Measurements from ENCODE around the gene SLC15A1. TPM values are rescaled to one million over a fixed set of nuclear protein-coding genes. Genes with fewer than 3 reads are reported as not detected.

SLC15A1 gene
- total and polyA plus RNA-seq, 8 donors: 0.15 to 9.9 (median 0.19) TPM; not detected in 5

DNA sequence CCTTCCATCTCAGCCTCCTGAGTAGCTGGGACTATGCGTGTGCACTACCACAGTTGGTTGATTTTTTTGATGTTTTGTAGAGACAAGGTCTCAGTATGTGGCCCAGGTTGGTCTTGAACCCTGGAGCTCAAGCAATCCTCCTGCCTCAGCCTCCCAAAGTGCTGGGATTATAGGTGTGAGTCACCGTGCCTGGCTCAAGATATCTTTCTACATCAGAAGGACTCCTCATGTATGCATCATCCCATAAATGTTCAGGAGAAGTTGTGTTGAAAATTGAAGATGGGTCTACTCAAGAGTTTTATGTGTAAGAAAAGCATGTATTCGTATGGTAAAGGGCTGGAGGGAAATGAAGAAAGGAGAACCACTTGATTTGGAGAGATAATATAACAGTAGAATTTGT is 103.8 kb downstream of the SLC15A1 start:
- TF ChIP-seq POLR2AphosphoS5 (IDR thresholded peaks at IDR 0.05) (no peak), POLR2A (IDR thresholded peaks at IDR 0.05) (no peak), EP300 (IDR thresholded peaks at IDR 0.05) (no peak)
- TF ChIP-seq, protein P1, sequence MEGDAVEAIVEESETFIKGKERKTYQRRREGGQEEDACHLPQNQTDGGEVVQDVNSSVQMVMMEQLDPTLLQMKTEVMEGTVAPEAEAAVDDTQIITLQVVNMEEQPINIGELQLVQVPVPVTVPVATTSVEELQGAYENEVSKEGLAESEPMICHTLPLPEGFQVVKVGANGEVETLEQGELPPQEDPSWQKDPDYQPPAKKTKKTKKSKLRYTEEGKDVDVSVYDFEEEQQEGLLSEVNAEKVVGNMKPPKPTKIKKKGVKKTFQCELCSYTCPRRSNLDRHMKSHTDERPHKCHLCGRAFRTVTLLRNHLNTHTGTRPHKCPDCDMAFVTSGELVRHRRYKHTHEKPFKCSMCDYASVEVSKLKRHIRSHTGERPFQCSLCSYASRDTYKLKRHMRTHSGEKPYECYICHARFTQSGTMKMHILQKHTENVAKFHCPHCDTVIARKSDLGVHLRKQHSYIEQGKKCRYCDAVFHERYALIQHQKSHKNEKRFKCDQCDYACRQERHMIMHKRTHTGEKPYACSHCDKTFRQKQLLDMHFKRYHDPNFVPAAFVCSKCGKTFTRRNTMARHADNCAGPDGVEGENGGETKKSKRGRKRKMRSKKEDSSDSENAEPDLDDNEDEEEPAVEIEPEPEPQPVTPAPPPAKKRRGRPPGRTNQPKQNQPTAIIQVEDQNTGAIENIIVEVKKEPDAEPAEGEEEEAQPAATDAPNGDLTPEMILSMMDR (IDR thresholded peaks at IDR 0.05): no peak
- Histone ChIP-seq H3K27ac (peak overlapping the region in 3 of 5 donors; percentile 57 to 75 (median 74)), H3K9me3 (no peaks in the 10 kb centered on the region), H3K27me3 (no peaks in the 10 kb centered on the region), H3K36me3 (no peaks in the 10 kb centered on the region), H3K4me1 (peaks cover 4 to 47% (median 21%) of the 10 kb centered on the region in 4 donors), H3K4me3 (no peak overlapping the region)
- intact Hi-C loops (cut with DNase I; ENCODE audit: low total_unique reads): no loop called here
- WGBS, 5 donors: 68 to 82% (median 74%) methylated on average over 3 of the region's 3 CpGs
- DNase-seq: no peak

DNA sequence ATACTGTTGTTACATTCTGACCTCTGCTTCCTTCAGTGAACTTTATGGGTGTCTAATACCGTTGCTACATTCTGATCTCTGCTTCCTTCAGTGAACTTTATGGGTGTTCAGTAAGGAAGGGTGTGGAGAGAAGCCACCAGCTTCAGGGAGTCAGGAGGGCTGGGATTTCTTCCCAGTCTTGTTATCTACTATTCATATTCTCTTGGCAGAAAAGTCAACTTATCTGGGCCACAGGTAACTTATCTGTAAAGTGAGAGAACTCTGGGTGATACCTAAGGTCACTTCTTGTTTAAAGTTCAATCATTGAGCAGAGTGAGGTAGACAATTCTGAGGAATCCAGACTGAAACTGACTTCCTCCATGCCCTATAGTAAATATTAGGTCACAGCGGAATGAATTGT is 104.3 kb downstream of the SLC15A1 start:
- TF ChIP-seq POLR2AphosphoS5 (IDR thresholded peaks at IDR 0.05): peak in 2 of 3 donors; percentile 27 to 56
- no peak for TF ChIP-seq EP300 (IDR thresholded peaks at IDR 0.05)
- TF ChIP-seq, protein P1 (IDR thresholded peaks at IDR 0.05): no peak
- TF ChIP-seq POLR2A (IDR thresholded peaks at IDR 0.05): no peak
- peaks cover 4 to 45% (median 18%) of the 10 kb centered on the region in 4 donors for H3K4me1 ChIP-seq
- DNase-seq: peak in 1 of 2 donors; percentile 70
- H3K27me3 ChIP-seq: no peaks in the 10 kb centered on the region
- H3K36me3 ChIP-seq: no peaks in the 10 kb centered on the region
- intact Hi-C loops (cut with DNase I; ENCODE audit: low total_unique reads): no loop called here
- WGBS, 5 donors: 28 to 52% (median 38%) methylated on average over 2 of the region's 2 CpGs
- H3K27ac ChIP-seq: peak overlapping the region in 2 of 5 donors; percentile 57 to 74
- H3K4me3 ChIP-seq: no peak overlapping the region
- H3K9me3 ChIP-seq: no peaks in the 10 kb centered on the region

DNA sequence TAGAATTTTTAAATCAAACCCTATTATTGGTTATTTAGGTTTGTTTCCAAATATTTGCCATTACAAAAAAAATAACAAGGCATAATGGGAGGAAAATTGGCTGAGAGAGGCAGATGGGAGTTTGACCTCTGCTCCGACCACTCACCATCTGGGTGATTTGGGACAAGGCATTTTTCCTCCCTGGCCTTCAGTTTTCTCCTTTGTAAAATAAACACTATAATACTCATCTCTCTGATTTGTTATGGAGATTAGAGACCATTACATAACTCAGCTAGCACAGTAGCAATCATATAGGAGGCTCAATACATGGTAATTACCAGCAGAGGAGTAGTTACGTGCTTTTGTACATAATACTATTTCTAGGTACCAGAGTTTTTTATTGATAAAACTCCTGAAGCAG is 105.4 kb downstream of the SLC15A1 start:
- WGBS, 5 donors: 69 to 89% (median 82%) methylated on average over 2 of the region's 2 CpGs
- TF ChIP-seq, protein P1 (IDR thresholded peaks at IDR 0.05): no peak
- Histone ChIP-seq H3K4me3 (no peak overlapping the region), H3K36me3 (no peaks in the 10 kb centered on the region), H3K4me1 (peaks cover 4 to 39% (median 16%) of the 10 kb centered on the region in 4 donors), H3K9me3 (no peaks in the 10 kb centered on the region), H3K27ac (peak overlapping the region in 1 of 5 donors; percentile 74), H3K27me3 (no peaks in the 10 kb centered on the region)
- no peak for DNase-seq
- intact Hi-C loops (cut with DNase I; ENCODE audit: low total_unique reads): no loop called here

DNA sequence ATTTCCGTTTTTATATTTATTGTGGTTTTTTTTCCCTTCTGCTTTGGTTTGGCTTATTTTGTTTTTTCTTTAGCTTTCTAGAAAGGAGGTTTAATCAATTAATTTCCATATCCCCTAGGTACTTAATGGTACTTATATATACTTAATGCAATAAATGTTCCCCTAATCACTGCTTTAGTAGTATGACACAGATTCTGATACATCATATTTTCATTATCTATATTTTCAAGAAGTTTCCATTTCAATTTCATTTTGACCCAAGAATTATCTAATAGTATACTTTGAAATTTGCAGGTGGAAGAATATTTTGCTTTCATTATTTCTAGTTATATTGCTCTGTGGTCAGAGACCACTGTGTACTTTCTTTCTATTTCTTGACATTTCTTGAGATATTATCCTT is 109.0 kb downstream of the SLC15A1 start:
- no peaks in the 10 kb centered on the region for H3K9me3 ChIP-seq
- WGBS, 5 donors: 68 to 77% (median 71%) methylated on average over 1 of the region's 1 CpG
- no peak for TF ChIP-seq POLR2AphosphoS5 (IDR thresholded peaks at IDR 0.05)
- TF ChIP-seq, protein P1 (IDR thresholded peaks at IDR 0.05): no peak
- TF ChIP-seq POLR2A (IDR thresholded peaks at IDR 0.05): no peak
- TF ChIP-seq EP300 (IDR thresholded peaks at IDR 0.05): no peak
- H3K4me1 ChIP-seq: peaks cover 0 to 5% (median 2%) of the 10 kb centered on the region in 4 donors
- H3K27ac ChIP-seq: no peak overlapping the region
- H3K36me3 ChIP-seq: no peaks in the 10 kb centered on the region
- no peaks in the 10 kb centered on the region for H3K27me3 ChIP-seq
- no peak overlapping the region for H3K4me3 ChIP-seq
- intact Hi-C loops (cut with DNase I; ENCODE audit: low total_unique reads): no loop called here
- no peak for DNase-seq
